Mesendoderm (in vitro differentiated cells): Measurements from ENCODE around the gene RNF208.

Experiments used
- DNase-seq: peaks from one replicate; pipeline ENCODE4 v3.0.0; 2013
- H2AK5ac ChIP-seq: 2 replicates; pipeline ENCODE4 v1.6.1; 2013; ENCODE audit warnings: low read length, inconsistent platforms
- H2BK120ac ChIP-seq: 2 replicates; pipeline ENCODE4 v1.6.1; 2013; ENCODE audit warnings: low read depth, mild to moderate bottlenecking, low read length, moderate library complexity, mixed read lengths
- H2BK15ac ChIP-seq: replicated peaks from 2 replicates; pipeline ENCODE4 v1.6.1; 2013; ENCODE audit warnings: low read depth, mild to moderate bottlenecking, moderate library complexity
- H2BK5ac ChIP-seq: 2 replicates; pipeline ENCODE4 v1.6.1; 2013; ENCODE audit warnings: low read length, inconsistent platforms
- H3K18ac ChIP-seq: 2 replicates; pipeline ENCODE4 v1.6.1; 2013; ENCODE audit warnings: mild to moderate bottlenecking, low read length, mixed read lengths
- H3K23ac ChIP-seq: one replicate; pipeline ENCODE4 v1.6.1; 2013; ENCODE audit warnings: low read length
- H3K27ac ChIP-seq: 2 replicates; pipeline ENCODE4 v1.5.1; 2013; ENCODE audit warnings: low read depth, mild to moderate bottlenecking, inconsistent platforms, low read length, moderate library complexity
- H3K27me3 ChIP-seq: 2 replicates; pipeline ENCODE4 v1.6.1; 2013; ENCODE audit warnings: low read length, control low read depth, mild to moderate bottlenecking, inconsistent platforms; ENCODE audit not compliant: insufficient read depth, poor library complexity
- H3K36me3 ChIP-seq: 2 replicates; pipeline ENCODE4 v1.6.1; 2013; ENCODE audit warnings: low read length, inconsistent platforms; ENCODE audit not compliant: control insufficient read depth, insufficient read depth
- H3K4ac ChIP-seq: one replicate; pipeline ENCODE4 v1.6.1; 2013; ENCODE audit warnings: low read depth, mild to moderate bottlenecking, low read length, moderate library complexity
- H3K4me1 ChIP-seq: 2 replicates; pipeline ENCODE4 v1.6.1; 2013; ENCODE audit warnings: low read depth, low read length, inconsistent platforms; ENCODE audit not compliant: control insufficient read depth
- H3K4me2 ChIP-seq: 2 replicates; pipeline ENCODE4 v1.6.1; 2013; ENCODE audit warnings: low read length
- H3K4me3 ChIP-seq: 2 replicates; pipeline ENCODE4 v1.5.1; 2013; ENCODE audit warnings: mild to moderate bottlenecking, low read length
- H3K56ac ChIP-seq: one replicate; pipeline ENCODE4 v1.6.1; 2013; ENCODE audit warnings: low read length
- H3K79me1 ChIP-seq: 2 replicates; pipeline ENCODE4 v1.6.1; 2013; ENCODE audit warnings: low read length, inconsistent platforms
- H3K79me2 ChIP-seq: 2 replicates; pipeline ENCODE4 v1.6.1; 2013; ENCODE audit warnings: mild to moderate bottlenecking, low read length; ENCODE audit not compliant: control insufficient read depth, insufficient read depth
- H3K9ac ChIP-seq: 2 replicates; pipeline ENCODE4 v1.6.1; 2013; ENCODE audit warnings: low read length, inconsistent platforms
- H4K5ac ChIP-seq: one replicate; pipeline ENCODE4 v1.6.1; 2013; ENCODE audit warnings: low read length
- H4K8ac ChIP-seq: one replicate; pipeline ENCODE4 v1.6.1; 2013; ENCODE audit warnings: low read depth, mild to moderate bottlenecking, control low read depth, low read length, moderate library complexity
- WGBS: extraction: QIAGEN DNeasy Blood & Tissue Kit; methylation state at CpG from one replicate; pipeline ENCODE4 v1.1.7; 2013; ENCODE audit warnings: low lambda C conversion rate, missing lambda C conversion rate; ENCODE audit not compliant: insufficient coverage; ENCODE audit errors: extremely low coverage; 5-methylcytosine and 5-hydroxymethylcytosine counted together

The RNF208 gene

GRCh38 chr9:137171149-137171900 is 50.7 kb downstream of the RNF208 start:
- no peak overlapping the region for H2BK15ac ChIP-seq
- no peak overlapping the region for H3K4ac ChIP-seq
- no peaks in the 10 kb centered on the region for H3K4me1 ChIP-seq
- no peak overlapping the region for H3K23ac ChIP-seq
- H4K8ac ChIP-seq, result no peak overlapping the region
- H3K36me3 ChIP-seq, result no peaks in the 10 kb centered on the region
- H2BK5ac ChIP-seq, result no peak overlapping the region
- no peaks in the 10 kb centered on the region for H3K79me1 ChIP-seq
- H2BK120ac ChIP-seq, result no peak overlapping the region
- WGBS, result no CpG with 5 or more reads among the region's 22 CpGs
- H3K4me2 ChIP-seq, result no peak overlapping the region
- no peak overlapping the region for H2AK5ac ChIP-seq
- no peak overlapping the region for H3K4me3 ChIP-seq
- no peak overlapping the region for H3K56ac ChIP-seq
- H3K18ac ChIP-seq, result no peak overlapping the region
- H3K79me2 ChIP-seq, result no peaks in the 10 kb centered on the region
- H3K27ac ChIP-seq, result no peak overlapping the region
- DNase-seq, result no peak
- peaks cover 31% of the 10 kb centered on the region for H3K27me3 ChIP-seq
- no peak overlapping the region for H4K5ac ChIP-seq
- no peak overlapping the region for H3K9ac ChIP-seq

GRCh38 chr9:137170486-137171148 is 51.4 kb downstream of the RNF208 start:
- H3K4me3 ChIP-seq, result no peak overlapping the region
- no peaks in the 10 kb centered on the region for H3K79me1 ChIP-seq
- no peak overlapping the region for H4K8ac ChIP-seq
- no peaks in the 10 kb centered on the region for H3K36me3 ChIP-seq
- H3K9ac ChIP-seq, result no peak overlapping the region
- no peak overlapping the region for H2BK5ac ChIP-seq
- H3K4me2 ChIP-seq, result no peak overlapping the region
- H3K4me1 ChIP-seq, result no peaks in the 10 kb centered on the region
- no peaks in the 10 kb centered on the region for H3K79me2 ChIP-seq
- H2BK120ac ChIP-seq, result no peak overlapping the region
- no peak for DNase-seq
- H2BK15ac ChIP-seq, result no peak overlapping the region
- no peak overlapping the region for H3K4ac ChIP-seq
- H2AK5ac ChIP-seq, result no peak overlapping the region
- no CpG with 5 or more reads among the region's 14 CpGs for WGBS
- no peak overlapping the region for H3K27ac ChIP-seq
- no peak overlapping the region for H3K18ac ChIP-seq
- no peak overlapping the region for H3K23ac ChIP-seq
- H3K27me3 ChIP-seq, result peaks cover 32% of the 10 kb centered on the region
- no peak overlapping the region for H3K56ac ChIP-seq
- H4K5ac ChIP-seq, result no peak overlapping the region
